GM20000 (cell line): Measurements from ENCODE around the gene PCTP.

ENCODE experiments used
- DNase-seq: peaks from one replicate; pipeline ENCODE4 v3.0.0; 2012; ENCODE audit warnings: low spot score
- TF ChIP-seq, protein P1 (sequence below): IDR thresholded peaks from 2 replicates; pipeline ENCODE4 v1.5.1; 2012; ENCODE audit warnings: mild to moderate bottlenecking, control low read depth; ENCODE audit errors: extremely low read depth, missing control alignments

Gene PCTP

DNA sequence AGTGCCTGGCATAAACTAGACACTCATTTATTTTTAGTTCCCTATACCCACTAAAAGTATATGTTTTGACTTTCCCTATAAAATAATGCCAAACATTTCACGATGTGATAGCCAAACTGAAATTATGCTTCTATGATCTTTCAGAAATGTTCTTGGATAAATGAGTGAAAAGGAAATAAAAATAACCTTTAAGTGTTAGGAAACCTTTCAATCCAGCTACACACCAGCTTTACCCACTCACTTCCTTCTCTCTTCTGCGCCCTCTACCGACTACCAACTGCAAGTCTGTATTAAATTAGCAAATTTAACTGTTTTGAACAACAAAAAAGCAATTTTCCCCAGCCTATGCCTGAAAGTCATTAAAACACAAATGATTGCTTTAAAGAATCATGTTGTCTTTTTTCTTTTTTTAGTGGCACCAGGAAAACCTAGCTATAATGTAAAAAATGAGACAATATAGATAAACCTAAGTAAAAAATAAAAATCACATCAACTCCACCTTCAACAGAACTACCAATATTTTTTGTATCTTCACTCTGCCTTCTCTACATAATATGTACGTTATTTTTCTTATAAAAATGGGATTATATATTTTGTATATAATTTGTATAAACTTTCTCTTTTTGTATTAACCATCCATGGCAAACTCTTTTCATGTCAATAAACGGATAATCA lies 15.0 kb upstream of the PCTP start:
- TF ChIP-seq, protein P1, sequence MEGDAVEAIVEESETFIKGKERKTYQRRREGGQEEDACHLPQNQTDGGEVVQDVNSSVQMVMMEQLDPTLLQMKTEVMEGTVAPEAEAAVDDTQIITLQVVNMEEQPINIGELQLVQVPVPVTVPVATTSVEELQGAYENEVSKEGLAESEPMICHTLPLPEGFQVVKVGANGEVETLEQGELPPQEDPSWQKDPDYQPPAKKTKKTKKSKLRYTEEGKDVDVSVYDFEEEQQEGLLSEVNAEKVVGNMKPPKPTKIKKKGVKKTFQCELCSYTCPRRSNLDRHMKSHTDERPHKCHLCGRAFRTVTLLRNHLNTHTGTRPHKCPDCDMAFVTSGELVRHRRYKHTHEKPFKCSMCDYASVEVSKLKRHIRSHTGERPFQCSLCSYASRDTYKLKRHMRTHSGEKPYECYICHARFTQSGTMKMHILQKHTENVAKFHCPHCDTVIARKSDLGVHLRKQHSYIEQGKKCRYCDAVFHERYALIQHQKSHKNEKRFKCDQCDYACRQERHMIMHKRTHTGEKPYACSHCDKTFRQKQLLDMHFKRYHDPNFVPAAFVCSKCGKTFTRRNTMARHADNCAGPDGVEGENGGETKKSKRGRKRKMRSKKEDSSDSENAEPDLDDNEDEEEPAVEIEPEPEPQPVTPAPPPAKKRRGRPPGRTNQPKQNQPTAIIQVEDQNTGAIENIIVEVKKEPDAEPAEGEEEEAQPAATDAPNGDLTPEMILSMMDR = peak; percentile 64
- peak; percentile 35 for DNase-seq

DNA sequence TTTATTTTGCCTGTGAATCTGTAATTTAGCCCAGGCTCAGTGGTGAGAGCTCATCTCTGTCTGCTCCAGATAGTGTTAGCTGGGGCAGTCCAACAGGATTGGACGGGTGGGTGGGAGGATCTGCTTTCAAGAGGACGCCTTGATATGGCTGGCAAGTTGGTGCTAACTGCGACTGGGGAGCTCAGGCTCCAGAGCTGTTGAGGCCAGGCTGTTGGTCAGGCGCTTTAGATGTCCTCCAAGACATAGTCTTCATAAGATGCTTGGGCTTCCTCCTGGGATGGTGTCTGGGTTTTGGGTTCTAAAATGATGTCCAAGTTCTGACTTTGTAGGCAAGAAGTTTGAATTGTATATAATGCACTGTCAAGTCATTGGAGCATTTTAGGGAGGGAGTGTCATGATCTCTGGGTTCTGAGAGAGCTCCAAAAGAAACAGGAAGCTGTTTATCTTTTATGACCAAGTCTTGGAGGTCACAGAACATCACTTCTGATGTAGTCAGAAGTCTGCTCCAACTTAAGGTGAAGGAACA lies 12.8 kb upstream of the PCTP start:
- DNase-seq = no peak
- TF ChIP-seq, protein P1 = no peak

DNA sequence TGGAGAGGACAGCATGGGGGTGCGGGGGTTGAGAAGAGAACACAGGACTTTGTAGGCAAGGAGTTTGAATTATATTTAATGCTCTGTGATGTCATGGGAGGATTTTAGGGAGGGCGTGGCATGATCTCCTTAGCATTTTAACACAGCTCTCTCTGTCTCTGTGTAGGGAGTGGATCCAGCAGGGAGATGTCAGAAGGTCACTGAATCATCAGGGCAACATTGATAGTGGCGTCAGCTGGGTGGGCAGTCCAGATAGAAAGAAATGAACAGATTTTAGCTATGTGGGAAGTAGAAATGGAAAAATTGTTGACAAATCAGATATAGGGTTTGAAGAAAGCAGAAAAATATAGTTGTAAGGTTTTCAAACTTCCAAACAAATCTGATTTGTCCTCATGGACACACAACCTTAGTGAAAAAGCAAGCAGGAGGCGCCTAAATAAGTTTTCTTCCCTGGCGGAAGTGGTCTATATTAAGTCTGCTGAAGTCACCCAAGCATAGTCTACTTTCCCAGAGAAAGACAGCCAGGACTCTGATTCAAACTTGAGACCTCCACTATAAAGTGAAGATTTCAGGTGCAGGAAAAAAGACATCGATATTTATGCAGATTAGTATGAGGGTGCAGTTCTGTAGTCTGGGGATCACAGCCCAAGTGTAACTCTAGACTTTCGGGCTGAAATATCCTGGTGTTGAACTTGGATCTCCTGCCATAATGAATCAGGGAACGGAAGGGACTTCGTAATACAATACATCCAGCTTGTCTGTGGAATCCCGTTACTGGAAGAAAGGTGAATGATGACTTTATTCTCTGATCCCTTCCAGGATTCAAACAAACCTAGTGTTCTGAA lies 10.1 kb upstream of the PCTP start:
- TF ChIP-seq, protein P1 = no peak
- no peak for DNase-seq

DNA sequence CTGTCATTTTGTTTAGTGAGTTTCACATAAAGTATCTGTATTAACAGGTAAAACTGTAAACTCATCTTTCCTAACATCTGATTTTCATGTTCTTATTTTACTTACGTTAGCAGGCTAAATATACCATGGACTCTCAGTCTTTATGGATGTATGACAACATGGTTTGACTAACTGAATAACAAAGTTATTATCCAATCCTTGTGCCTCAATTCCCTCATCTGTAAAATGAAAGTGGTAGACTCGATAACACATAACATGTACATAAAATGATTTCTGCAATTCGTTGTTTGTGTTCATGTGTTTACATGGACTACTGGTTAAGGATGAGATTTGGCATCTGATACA lies 9.5 kb upstream of the PCTP start:
- TF ChIP-seq, protein P1 = no peak
- DNase-seq = no peak

DNA sequence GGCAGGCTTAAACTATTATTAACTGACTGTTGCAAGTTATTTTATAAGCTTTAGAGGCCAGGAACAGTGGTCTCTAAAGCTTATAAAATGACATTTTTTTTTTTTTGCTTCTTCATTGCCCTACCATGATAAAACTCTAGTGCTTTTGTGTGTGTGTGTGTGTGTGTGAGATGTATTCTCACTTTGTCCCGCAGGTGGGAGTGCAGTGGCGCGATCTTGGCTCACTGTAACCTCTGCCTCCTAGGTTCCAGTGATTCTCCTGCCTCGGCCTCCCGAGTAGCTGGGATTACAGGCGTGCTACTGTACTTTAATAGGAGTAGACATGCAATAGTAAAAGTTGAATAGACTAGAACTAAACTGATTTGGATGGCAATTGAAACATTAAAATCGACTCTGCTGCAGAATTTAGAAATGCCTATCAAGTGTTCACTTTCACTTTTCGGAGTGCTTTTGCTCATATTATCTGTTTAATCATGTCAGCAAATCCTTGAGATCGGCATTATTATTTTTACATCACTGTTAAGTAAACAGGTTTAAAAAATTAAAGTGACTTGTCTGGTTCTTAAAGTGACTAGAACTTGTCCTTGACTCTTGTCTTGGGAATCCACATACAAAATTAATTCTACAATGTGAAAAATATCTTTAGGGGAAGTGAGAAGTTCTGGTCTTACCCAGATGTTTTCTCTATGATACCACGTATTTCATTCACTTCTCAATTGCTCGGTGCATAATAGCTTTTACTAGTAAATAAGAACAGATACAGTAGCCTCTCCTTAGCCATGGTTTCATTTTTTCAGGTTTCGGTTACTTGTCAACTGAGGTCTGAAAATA lies 8.4 kb upstream of the PCTP start:
- DNase-seq = peak; percentile 34
- TF ChIP-seq, protein P1 = no peak

DNA sequence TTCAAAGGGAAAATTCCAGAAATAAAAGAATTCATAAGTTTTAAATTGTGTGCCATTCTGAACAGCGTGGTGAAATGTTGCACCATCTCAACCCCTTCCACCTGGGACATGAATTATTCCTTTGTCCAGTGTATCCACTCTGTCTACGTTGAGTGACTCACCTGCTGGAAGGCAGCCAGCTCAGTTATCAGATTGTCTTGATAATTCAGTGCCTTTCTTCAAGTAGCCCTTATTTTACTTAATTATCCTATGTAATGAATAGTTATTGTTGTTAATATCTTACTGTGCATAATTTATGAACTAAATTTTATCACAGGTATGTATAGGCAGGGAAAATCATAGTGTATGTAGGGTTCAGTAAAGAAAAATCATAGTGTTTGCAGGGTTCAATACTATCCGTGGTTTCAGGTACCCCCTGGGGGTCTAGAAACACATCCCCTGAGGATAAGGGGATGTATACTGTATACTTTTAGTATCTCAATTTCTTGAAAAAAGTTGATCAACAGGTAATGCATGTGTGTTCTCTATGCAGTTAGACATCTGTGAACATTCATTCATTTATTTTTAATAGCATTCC lies 7.7 kb upstream of the PCTP start:
- DNase-seq = no peak

More for the DNA sequence above, 7.7 kb upstream of the PCTP start:
- TF ChIP-seq, protein P1 = no peak
